PC-3 (cell line): Measurements from ENCODE around the gene LMO7. TPM values are rescaled to one million over a fixed set of nuclear protein-coding genes. Genes with fewer than 3 reads are reported as not detected.

Source experiments
- ATAC-seq: fragments of 200-7000 bp; cut with Tn5 transposase; 2 replicates; pipeline ENCODE4 v1.9.1; 2020; ENCODE audit warnings: mild to moderate bottlenecking, moderate library complexity
- BruUV-seq: library from RNA; stranded (reverse); fragments of 400-500 nt; replicated peaks from 2 replicates; lab custom pipeline; 2021; lab: Mats Ljungman, UMichigan
- CTCF ChIA-PET: fragments of 300-600 bp; sonication (Branson Sonifier 250); formaldehyde crosslinking; loops from one replicate; lab custom pipeline; 2022; ENCODE audit warnings: antibody characterized with exemption; lab: Charles Lee
- POLR2A ChIA-PET: fragments of 300-600 bp; sonication (Branson Sonifier 250); formaldehyde crosslinking; loops from one replicate; lab custom pipeline; 2022; ENCODE audit warnings: antibody characterized with exemption; ENCODE audit not compliant: unreplicated experiment; lab: Charles Lee
- DNase-seq: peaks from one replicate; pipeline ENCODE4 v3.0.0-alpha.2; 2015
- H2AFZ ChIP-seq: fragments of 300-600 bp; sonication (generic); 2 replicates; pipeline ENCODE4 v1.6.0; 2016; ENCODE audit warnings: antibody characterized with exemption, low read length
- H3F3A ChIP-seq: fragments of 300-600 bp; sonication (generic); one replicate; pipeline ENCODE4 v1.6.0; 2017; ENCODE audit warnings: antibody characterized with exemption, low read length, control low read depth, mild to moderate bottlenecking; ENCODE audit not compliant: unreplicated experiment
- H3K27ac ChIP-seq: fragments of 300-600 bp; sonication (generic); 2 replicates; pipeline ENCODE4 v1.5.1; 2016; ENCODE audit warnings: mild to moderate bottlenecking, low read length
- H3K27me3 ChIP-seq: fragments of 300-600 bp; sonication (generic); 2 replicates; pipeline ENCODE4 v1.6.1; 2016; ENCODE audit warnings: low read length, mixed read lengths
- H3K36me3 ChIP-seq: fragments of 300-600 bp; sonication (generic); 2 replicates; pipeline ENCODE4 v1.6.1; 2016; ENCODE audit warnings: low read depth, mixed run types, low read length, mixed read lengths
- H3K4me1 ChIP-seq: fragments of 300-600 bp; sonication (generic); 2 replicates; pipeline ENCODE4 v1.5.1; 2016; ENCODE audit warnings: low read length; ENCODE audit not compliant: insufficient read depth
- H3K4me2 ChIP-seq: fragments of 300-600 bp; sonication (generic); 2 replicates; pipeline ENCODE4 v1.6.0; 2016; ENCODE audit warnings: low read length
- H3K4me3 ChIP-seq: fragments of 300-600 bp; sonication (generic); 2 replicates; pipeline ENCODE4 v1.5.1; 2016; ENCODE audit warnings: mild to moderate bottlenecking, low read length, mixed read lengths
- H3K79me2 ChIP-seq: fragments of 300-600 bp; sonication (generic); 2 replicates; pipeline ENCODE4 v1.6.1; 2017; ENCODE audit warnings: low read length, mixed read lengths
- H3K9ac ChIP-seq: fragments of 300-600 bp; sonication (generic); 2 replicates; pipeline ENCODE4 v1.6.0; 2016; ENCODE audit warnings: mild to moderate bottlenecking, low read length
- H3K9me2 ChIP-seq: fragments of 300-600 bp; sonication (generic); replicated peaks from 2 replicates; pipeline ENCODE4 v1.6.1; 2016; ENCODE audit warnings: mixed run types, low read length, mixed read lengths
- H3K9me3 ChIP-seq: fragments of 300-600 bp; sonication (generic); 2 replicates; pipeline ENCODE4 v1.6.1; 2016; ENCODE audit warnings: low read length, mixed read lengths
- H4K20me1 ChIP-seq: fragments of 300-600 bp; sonication (generic); 2 replicates; pipeline ENCODE4 v1.6.1; 2016; ENCODE audit warnings: low read length, mixed read lengths
- EZH2 ChIP-seq: fragments of 300-600 bp; sonication (generic); IDR thresholded peaks from one replicate; pipeline ENCODE4 v1.6.1; 2017; ENCODE audit warnings: antibody characterized with exemption, mild to moderate bottlenecking, low read length; ENCODE audit not compliant: unreplicated experiment
- EZH2phosphoT487 ChIP-seq: fragments of 300-600 bp; sonication (generic); IDR thresholded peaks from 2 replicates; pipeline ENCODE4 v1.6.1; 2018; ENCODE audit warnings: mild to moderate bottlenecking, antibody characterized with exemption, low read length, borderline replicate concordance
- intact Hi-C: fragments of 100-400 bp; cut with micrococcal nuclease; formaldehyde crosslinking; loops from 2 replicates; pipeline ENCODE4 v1.9.0; 2023
- total RNA-seq: library from RNA; depleted of rRNA; stranded (reverse); fragments of >200 nt; gene quantifications from 2 replicates; pipeline ENCODE4 v1.2.3, GENCODE V29; 2014
- TF ChIP-seq, protein P1 (sequence below): fragments of 300-600 bp; sonication (generic); conservative IDR thresholded peaks from 2 replicates; pipeline ENCODE4 v1.5.1; 2017; ENCODE audit warnings: antibody characterized with exemption, low read depth, mild to moderate bottlenecking, low read length

Gene LMO7
- total RNA-seq, 1 experiment from 2014 or later = 83.6 TPM

DNA sequence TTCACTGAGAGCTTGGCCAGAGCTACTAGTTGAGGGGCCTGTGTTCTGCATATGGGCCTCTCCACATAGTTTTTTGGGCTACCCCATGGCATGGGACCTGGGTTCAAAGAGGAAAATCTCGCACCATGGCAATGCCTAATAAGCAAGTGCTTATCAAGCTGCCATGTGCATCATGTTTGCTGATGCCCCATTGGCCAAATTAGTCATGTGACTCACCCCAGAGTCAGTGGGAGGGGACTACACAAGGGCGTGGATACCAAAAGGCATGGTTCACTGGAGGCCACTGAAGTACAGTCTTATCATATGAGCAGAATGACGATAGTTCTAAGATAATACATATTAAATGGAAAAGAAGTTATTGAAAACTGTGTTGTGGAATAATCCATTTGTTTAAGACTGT is 214.8 kb downstream of the LMO7 start:
- Histone ChIP-seq H3K4me3 (no peak overlapping the region), H3K9me2 (no peaks in the 10 kb centered on the region), H4K20me1 (no peaks in the 10 kb centered on the region), H3K4me1 (no peaks in the 10 kb centered on the region), H3K4me2 (no peak overlapping the region), H3K36me3 (peaks cover 21% of the 10 kb centered on the region; the same call in 1 of the 2 replicates), H3K9ac (no peak overlapping the region), H3K27ac (no peak overlapping the region), H3F3A (no peaks in the 10 kb centered on the region), H3K79me2 (no peaks in the 10 kb centered on the region), H3K9me3 (no peaks in the 10 kb centered on the region), H2AFZ (no peak overlapping the region), H3K27me3 (no peaks in the 10 kb centered on the region)
- POLR2A ChIA-PET = no interaction called here
- no peak for DNase-seq
- TF ChIP-seq EZH2phosphoT487 (no peak), EZH2 (no peak)
- TF ChIP-seq, protein P1, sequence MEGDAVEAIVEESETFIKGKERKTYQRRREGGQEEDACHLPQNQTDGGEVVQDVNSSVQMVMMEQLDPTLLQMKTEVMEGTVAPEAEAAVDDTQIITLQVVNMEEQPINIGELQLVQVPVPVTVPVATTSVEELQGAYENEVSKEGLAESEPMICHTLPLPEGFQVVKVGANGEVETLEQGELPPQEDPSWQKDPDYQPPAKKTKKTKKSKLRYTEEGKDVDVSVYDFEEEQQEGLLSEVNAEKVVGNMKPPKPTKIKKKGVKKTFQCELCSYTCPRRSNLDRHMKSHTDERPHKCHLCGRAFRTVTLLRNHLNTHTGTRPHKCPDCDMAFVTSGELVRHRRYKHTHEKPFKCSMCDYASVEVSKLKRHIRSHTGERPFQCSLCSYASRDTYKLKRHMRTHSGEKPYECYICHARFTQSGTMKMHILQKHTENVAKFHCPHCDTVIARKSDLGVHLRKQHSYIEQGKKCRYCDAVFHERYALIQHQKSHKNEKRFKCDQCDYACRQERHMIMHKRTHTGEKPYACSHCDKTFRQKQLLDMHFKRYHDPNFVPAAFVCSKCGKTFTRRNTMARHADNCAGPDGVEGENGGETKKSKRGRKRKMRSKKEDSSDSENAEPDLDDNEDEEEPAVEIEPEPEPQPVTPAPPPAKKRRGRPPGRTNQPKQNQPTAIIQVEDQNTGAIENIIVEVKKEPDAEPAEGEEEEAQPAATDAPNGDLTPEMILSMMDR = no peak
- CTCF ChIA-PET = no interaction called here
- no peak; the same call in 1 of the 2 replicates for ATAC-seq
- intact Hi-C loops = no loop called here
- no TSS peak for BruUV-seq

GRCh38 chr13:75855216-75855615 is 219.1 kb downstream of the LMO7 start:
- ATAC-seq = no peak
- no TSS peak for BruUV-seq

GRCh38 chr13:75855847-75856246 is 219.7 kb downstream of the LMO7 start:
- DNase-seq (no peak), ATAC-seq (no peak)
- TF ChIP-seq, protein P1 = no peak
- no peak for TF ChIP-seq EZH2
- no peak for TF ChIP-seq EZH2phosphoT487
- no peak overlapping the region for H2AFZ ChIP-seq
- no peaks in the 10 kb centered on the region for H3K9me2 ChIP-seq
- peaks cover 18% of the 10 kb centered on the region; the same call in 1 of the 2 replicates for H3K36me3 ChIP-seq
- no peaks in the 10 kb centered on the region for H3K27me3 ChIP-seq
- no peaks in the 10 kb centered on the region for H3K79me2 ChIP-seq
- no peaks in the 10 kb centered on the region for H3K4me1 ChIP-seq
- CTCF ChIA-PET = interaction anchor here (0.7 kb wide), 1 partner anchor 28 kb away, joined by 3 read pairs; no protein-coding TSS in a partner anchor
- no peak overlapping the region for H3K27ac ChIP-seq
- no peak overlapping the region for H3K4me3 ChIP-seq
- H3K9me3 ChIP-seq = no peaks in the 10 kb centered on the region
- POLR2A ChIA-PET = interaction anchor here (0.6 kb wide), 1 partner anchor 582 kb away, joined by 4 read pairs; no protein-coding TSS in a partner anchor
- intact Hi-C loops = no loop called here
- H3K4me2 ChIP-seq = no peak overlapping the region
- no peaks in the 10 kb centered on the region for H4K20me1 ChIP-seq
- H3F3A ChIP-seq = no peaks in the 10 kb centered on the region
- no TSS peak for BruUV-seq
- H3K9ac ChIP-seq = no peak overlapping the region

More at GRCh38 chr13:75855216-75855615, 219.1 kb downstream of the LMO7 start:
- Histone ChIP-seq H3K4me1 (no peaks in the 10 kb centered on the region), H3K4me3 (no peak overlapping the region), H4K20me1 (no peaks in the 10 kb centered on the region), H2AFZ (no peak overlapping the region), H3F3A (no peaks in the 10 kb centered on the region), H3K9ac (no peak overlapping the region), H3K9me2 (no peaks in the 10 kb centered on the region), H3K4me2 (no peak overlapping the region), H3K36me3 (peaks cover 22% of the 10 kb centered on the region; the same call in 1 of the 2 replicates), H3K27ac (no peak overlapping the region), H3K27me3 (no peaks in the 10 kb centered on the region), H3K9me3 (no peaks in the 10 kb centered on the region), H3K79me2 (no peaks in the 10 kb centered on the region)
- POLR2A ChIA-PET = interaction anchor here (0.6 kb wide), 1 partner anchor 583 kb away, joined by 4 read pairs; no protein-coding TSS in a partner anchor
- TF ChIP-seq, protein P1 = no peak
- TF ChIP-seq EZH2phosphoT487 (no peak), EZH2 (no peak)
- DNase-seq = no peak
- intact Hi-C loops = no loop called here
- CTCF ChIA-PET = no interaction called here
